Neural progenitor cell (in vitro differentiated cells): Measurements from ENCODE around the gene PHLDA2. TPM values are rescaled to one million over a fixed set of nuclear protein-coding genes. Genes with fewer than 3 reads are reported as not detected.

Experiments
- DNase-seq: peaks from one replicate; pipeline ENCODE4 v3.0.0-alpha.2; 2016; ENCODE audit warnings: low spot score
- H2AFZ ChIP-seq: fragments of 200-600 bp; sonication (generic); replicated peaks from 2 replicates; pipeline ENCODE4 v1.6.1; 2016; ENCODE audit warnings: antibody characterized with exemption
- H3F3A ChIP-seq: fragments of 200-600 bp; sonication (generic); 2 replicates; pipeline ENCODE4 v1.6.1; 2016; ENCODE audit warnings: antibody characterized with exemption, low read depth
- H3K27ac ChIP-seq: fragments of 200-600 bp; sonication (generic); 2 replicates; pipeline ENCODE4 v1.5.1; 2016; ENCODE audit warnings: mild to moderate bottlenecking
- H3K27me3 ChIP-seq: fragments of 200-600 bp; sonication (generic); 2 replicates; pipeline ENCODE4 v1.6.1; 2016; ENCODE audit warnings: mild to moderate bottlenecking, moderate library complexity
- H3K36me3 ChIP-seq: fragments of 200-600 bp; sonication (generic); 2 replicates; pipeline ENCODE4 v1.5.1; 2016
- H3K4me1 ChIP-seq: fragments of 200-600 bp; sonication (generic); 2 replicates; pipeline ENCODE4 v1.6.1; 2016; ENCODE audit warnings: mixed run types
- H3K4me2 ChIP-seq: fragments of 200-600 bp; sonication (generic); 2 replicates; pipeline ENCODE4 v1.6.1; 2016
- H3K4me3 ChIP-seq: fragments of 200-600 bp; sonication (generic); 2 replicates; pipeline ENCODE4 v1.5.1; 2016
- H3K79me2 ChIP-seq: fragments of 200-600 bp; sonication (generic); 2 replicates; pipeline ENCODE4 v1.6.1; 2016; ENCODE audit warnings: low read depth
- H3K9ac ChIP-seq: fragments of 200-600 bp; sonication (generic); 2 replicates; pipeline ENCODE4 v1.6.1; 2016
- H3K9me3 ChIP-seq: fragments of 200-600 bp; sonication (generic); 2 replicates; pipeline ENCODE4 v1.5.1; 2016; ENCODE audit warnings: low read depth
- H4K20me1 ChIP-seq: fragments of 200-600 bp; sonication (generic); 2 replicates; pipeline ENCODE4 v1.6.1; 2016; ENCODE audit warnings: low read depth
- H3K27ac Mint-ChIP-seq: 3 replicates; pipeline ENCODE4 v1.8.0; 2021; ENCODE audit warnings: mixed read lengths
- H3K27me3 Mint-ChIP-seq: 2 replicates; pipeline ENCODE4 v1.8.0; 2022; ENCODE audit warnings: low read depth, mild to moderate bottlenecking, inconsistent platforms, moderate library complexity, mixed read lengths; ENCODE audit not compliant: insufficient read depth
- H3K36me3 Mint-ChIP-seq: 3 replicates; pipeline ENCODE4 v1.8.0; 2021; ENCODE audit warnings: mixed read lengths
- H3K4me1 Mint-ChIP-seq: 3 replicates; pipeline ENCODE4 v1.8.0; 2021; ENCODE audit warnings: mixed read lengths
- H3K4me3 Mint-ChIP-seq: 3 replicates; pipeline ENCODE4 v1.8.0; 2021; ENCODE audit warnings: mild to moderate bottlenecking, moderate library complexity, mixed read lengths
- H3K9me3 Mint-ChIP-seq: 3 replicates; pipeline ENCODE4 v1.8.0; 2020; ENCODE audit warnings: mixed read lengths
- CTCF ChIP-seq: fragments of 200-600 bp; sonication (generic); IDR thresholded peaks from 2 replicates; pipeline ENCODE4 v1.5.1; 2017; ENCODE audit warnings: antibody characterized with exemption, mild to moderate bottlenecking
- EZH2 ChIP-seq: fragments of 200-600 bp; sonication (generic); IDR thresholded peaks from 2 replicates; pipeline ENCODE4 v1.6.1; 2017; ENCODE audit warnings: antibody characterized with exemption, mild to moderate bottlenecking, moderate library complexity
- EZH2phosphoT487 ChIP-seq: fragments of 200-600 bp; sonication (generic); IDR thresholded peaks from 2 replicates; pipeline ENCODE4 v1.6.1; 2017; ENCODE audit warnings: antibody characterized with exemption
- total RNA-seq: library from RNA; depleted of rRNA; stranded (reverse); fragments of >200 nt; gene quantifications from 2 replicates; pipeline ENCODE4 v1.2.3, GENCODE V29; 2015; ENCODE audit warnings: low replicate concordance

Gene PHLDA2
- total RNA-seq, 1 donor from 2014 or later: not detected

GRCh38 chr11:2929531-2929949 lies 320 bp upstream of the PHLDA2 start:
- no peak overlapping the region for H3K27ac Mint-ChIP-seq

GRCh38 chr11:2927851-2928604 lies 1.2 kb downstream of the PHLDA2 start:
- Mint-ChIP-seq H3K36me3 (no peaks in the 10 kb centered on the region), H3K4me1 (peaks cover 12% of the 10 kb centered on the region), H3K27me3 (peaks cover 30% of the 10 kb centered on the region), H3K9me3 (peaks cover 3% of the 10 kb centered on the region), H3K4me3 (peak overlapping the region; percentile 79), H3K27ac (no peak overlapping the region)
- Histone ChIP-seq H2AFZ (no peak overlapping the region), H4K20me1 (peaks cover 20% of the 10 kb centered on the region), H3K4me3 (peak overlapping the region; percentile 53), H3K36me3 (no peaks in the 10 kb centered on the region), H3K79me2 (no peaks in the 10 kb centered on the region), H3K4me1 (no peaks in the 10 kb centered on the region), H3K27ac (no peak overlapping the region), H3K27me3 (peaks cover 61% of the 10 kb centered on the region), H3K4me2 (peak overlapping the region; percentile 91), H3F3A (peaks cover 9% of the 10 kb centered on the region), H3K9ac (no peak overlapping the region), H3K9me3 (no peaks in the 10 kb centered on the region)
- DNase-seq: no peak
- TF ChIP-seq CTCF (no peak), EZH2 (peak; percentile 97)

More at GRCh38 chr11:2929531-2929949, 320 bp upstream of the PHLDA2 start:
- Histone ChIP-seq H3K4me3 (peak overlapping the region; percentile 16), H3K79me2 (no peaks in the 10 kb centered on the region), H3K9me3 (no peaks in the 10 kb centered on the region), H3K4me2 (peak overlapping the region; percentile 91), H3K4me1 (no peaks in the 10 kb centered on the region), H2AFZ (no peak overlapping the region), H3F3A (peaks cover 9% of the 10 kb centered on the region), H3K9ac (no peak overlapping the region), H3K27ac (no peak overlapping the region), H4K20me1 (peaks cover 20% of the 10 kb centered on the region), H3K27me3 (peaks cover 61% of the 10 kb centered on the region), H3K36me3 (no peaks in the 10 kb centered on the region)
- no peaks in the 10 kb centered on the region for H3K36me3 Mint-ChIP-seq
- peaks cover 12% of the 10 kb centered on the region for H3K4me1 Mint-ChIP-seq
- H3K9me3 Mint-ChIP-seq: peaks cover 3% of the 10 kb centered on the region
- DNase-seq: no peak
- H3K27me3 Mint-ChIP-seq: peaks cover 32% of the 10 kb centered on the region
- peak overlapping the region; percentile 81 for H3K4me3 Mint-ChIP-seq
- TF ChIP-seq EZH2 (no peak), EZH2phosphoT487 (no peak), CTCF (no peak)

GRCh38 chr11:2927121-2927800 lies 2.0 kb downstream of the PHLDA2 start:
- H3K4me1 Mint-ChIP-seq: peaks cover 12% of the 10 kb centered on the region
- DNase-seq: no peak
- Histone ChIP-seq H3K27ac (no peak overlapping the region), H3K79me2 (no peaks in the 10 kb centered on the region), H3K27me3 (peaks cover 61% of the 10 kb centered on the region), H3K9me3 (no peaks in the 10 kb centered on the region), H3F3A (peaks cover 9% of the 10 kb centered on the region), H4K20me1 (peaks cover 20% of the 10 kb centered on the region), H3K4me2 (no peak overlapping the region), H3K36me3 (no peaks in the 10 kb centered on the region), H2AFZ (no peak overlapping the region), H3K4me1 (no peaks in the 10 kb centered on the region), H3K4me3 (no peak overlapping the region), H3K9ac (no peak overlapping the region)
- H3K9me3 Mint-ChIP-seq: peaks cover 3% of the 10 kb centered on the region
- H3K36me3 Mint-ChIP-seq: no peaks in the 10 kb centered on the region
- TF ChIP-seq CTCF (no peak), EZH2 (no peak), EZH2phosphoT487 (no peak)
- peak overlapping the region; percentile 79 for H3K4me3 Mint-ChIP-seq
- no peak overlapping the region for H3K27ac Mint-ChIP-seq
- peaks cover 28% of the 10 kb centered on the region for H3K27me3 Mint-ChIP-seq
